ENCODE data around the gene YARS1. TPM values are rescaled to one million over a fixed set of nuclear protein-coding genes. Genes with fewer than 3 reads are reported as not detected.

Gene YARS1
- total and polyA plus RNA-seq, 4 donors = 20.4 to 76.1 (median 47.0) TPM

DNA sequence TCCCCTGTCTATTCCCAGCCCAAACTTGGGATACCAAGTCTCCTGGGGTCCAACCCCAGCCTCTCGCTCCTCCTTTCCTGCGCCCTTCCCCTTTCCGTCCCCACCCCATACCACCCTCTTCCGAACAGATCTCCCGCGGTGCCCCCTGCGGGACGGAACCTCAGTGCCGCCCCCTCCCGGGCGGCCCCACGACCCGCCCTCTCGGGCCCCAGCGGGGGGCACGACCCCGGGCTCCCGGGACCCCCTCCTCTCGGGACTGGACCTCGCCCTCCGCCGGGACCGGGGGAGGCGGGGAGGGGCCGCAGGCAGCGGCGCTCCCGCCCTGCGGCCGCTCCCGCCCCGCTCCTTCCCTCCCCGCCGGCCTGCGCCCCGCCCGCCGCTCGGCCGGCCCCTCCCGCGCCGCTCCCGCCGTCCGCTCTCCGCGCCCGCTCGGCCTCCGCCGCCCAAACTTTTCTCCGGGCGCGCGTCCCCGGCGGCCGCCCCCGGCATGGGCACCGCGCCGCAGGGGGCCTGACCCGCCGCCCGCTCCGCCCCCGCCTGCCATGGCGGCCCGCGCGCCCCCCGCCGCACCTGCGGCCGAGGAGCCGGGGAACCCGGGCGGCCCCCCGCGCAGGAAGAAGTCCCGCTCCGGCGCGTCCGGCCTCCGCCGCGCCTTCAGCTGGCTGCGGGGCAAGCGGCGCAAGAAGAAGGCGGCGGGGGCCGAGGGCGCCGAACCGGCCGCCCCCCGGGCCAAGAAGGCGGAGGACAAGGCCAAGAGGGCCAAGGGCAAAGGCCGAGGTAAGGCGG is 75.6 kb downstream of the YARS1 start:
- DNase-seq (peak in 1 of 2 donors; percentile 79), ATAC-seq (ENCODE audit: low FRiP score) (peak; percentile 50)
- H3K27ac ChIP-seq (ENCODE audit: low read depth in 1 of 2, low read length in 2 of 2) = peak overlapping the region in 1 of 2 donors; percentile 25
- WGBS, 2 donors = 0 to 1% methylated on average over 48 to 103 of the region's 103 CpGs
- no peaks in the 10 kb centered on the region for H3K9me3 ChIP-seq (ENCODE audit: control insufficient read depth, low read length)
- peak overlapping the region; percentile 71 to 87 for H3K4me3 ChIP-seq (ENCODE audit: low read length in 2 of 2)
- H3K36me3 ChIP-seq (ENCODE audit: control insufficient read depth in 1 of 2, insufficient read depth in 2 of 2, low read length in 1 of 2) = no peaks in the 10 kb centered on the region
- no peaks in the 10 kb centered on the region for H3K4me1 ChIP-seq (ENCODE audit: control insufficient read depth in 1 of 2, insufficient read depth in 2 of 2, low read length in 2 of 2)
- no peaks in the 10 kb centered on the region for H3K27me3 ChIP-seq (ENCODE audit: control insufficient read depth in 1 of 2, insufficient read depth in 2 of 2, low read length in 1 of 2)
- intact Hi-C loops (cut with DNase I) = loop anchor here in 1 of 2 donors (5.0 kb wide), 1 partner anchor 39 kb away; the partner anchor contains the start of gene SYNC

DNA sequence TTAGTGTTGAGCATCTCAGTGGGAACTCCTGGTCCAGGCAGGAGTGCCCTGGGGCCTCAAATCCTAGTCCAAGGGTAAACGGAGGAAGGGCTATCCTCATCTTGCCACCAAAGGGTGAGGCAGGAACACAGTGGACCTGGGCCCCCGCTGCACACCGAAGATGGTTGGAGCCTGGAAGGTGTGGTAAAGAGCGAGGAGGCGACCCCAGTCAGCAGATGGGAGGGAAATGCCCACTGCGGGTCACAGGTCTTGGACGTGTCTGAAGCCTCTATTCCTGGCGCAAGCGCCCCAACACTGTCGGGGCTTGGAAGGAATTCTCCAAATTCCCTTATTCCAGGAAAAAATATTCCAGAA is 76.1 kb downstream of the YARS1 start:
- ATAC-seq (ENCODE audit: low FRiP score) = no peak
- H3K9me3 ChIP-seq (ENCODE audit: control insufficient read depth, low read length) = no peaks in the 10 kb centered on the region
- intact Hi-C loops (cut with DNase I) = loop anchor here in 1 of 2 donors (5.0 kb wide), 1 partner anchor 39 kb away; the partner anchor contains the start of gene SYNC
- no peaks in the 10 kb centered on the region for H3K4me1 ChIP-seq (ENCODE audit: control insufficient read depth in 1 of 2, insufficient read depth in 2 of 2, low read length in 2 of 2)
- DNase-seq = no peak
- H3K4me3 ChIP-seq (ENCODE audit: low read length in 2 of 2) = peak overlapping the region; percentile 71 to 87
- WGBS, 2 donors = 18 to 22% methylated on average over 10 of the region's 10 CpGs
- H3K27ac ChIP-seq (ENCODE audit: low read depth in 1 of 2, low read length in 2 of 2) = no peak overlapping the region
- H3K27me3 ChIP-seq (ENCODE audit: control insufficient read depth in 1 of 2, insufficient read depth in 2 of 2, low read length in 1 of 2) = no peaks in the 10 kb centered on the region
- no peaks in the 10 kb centered on the region for H3K36me3 ChIP-seq (ENCODE audit: control insufficient read depth in 1 of 2, insufficient read depth in 2 of 2, low read length in 1 of 2)

GRCh38 chr1:32736812-32737791 is 80.1 kb downstream of the YARS1 start:
- H3K27me3 ChIP-seq (ENCODE audit: control insufficient read depth in 1 of 2, insufficient read depth in 2 of 2, low read length in 1 of 2) = no peaks in the 10 kb centered on the region
- no peaks in the 10 kb centered on the region for H3K4me1 ChIP-seq (ENCODE audit: control insufficient read depth in 1 of 2, insufficient read depth in 2 of 2, low read length in 2 of 2)
- no peak overlapping the region for H3K4me3 ChIP-seq (ENCODE audit: low read length in 2 of 2)
- ATAC-seq (ENCODE audit: low FRiP score) (no peak), DNase-seq (no peak)
- intact Hi-C loops (cut with DNase I) = no loop called here
- 91 to 92% methylated on average over 7 of the region's 7 CpGs for whole genome bisulfite sequencing, 2 donors
- no peaks in the 10 kb centered on the region for H3K9me3 ChIP-seq (ENCODE audit: control insufficient read depth, low read length)
- H3K36me3 ChIP-seq (ENCODE audit: control insufficient read depth in 1 of 2, insufficient read depth in 2 of 2, low read length in 1 of 2) = no peaks in the 10 kb centered on the region
- no peak overlapping the region for H3K27ac ChIP-seq (ENCODE audit: low read depth in 1 of 2, low read length in 2 of 2)

DNA sequence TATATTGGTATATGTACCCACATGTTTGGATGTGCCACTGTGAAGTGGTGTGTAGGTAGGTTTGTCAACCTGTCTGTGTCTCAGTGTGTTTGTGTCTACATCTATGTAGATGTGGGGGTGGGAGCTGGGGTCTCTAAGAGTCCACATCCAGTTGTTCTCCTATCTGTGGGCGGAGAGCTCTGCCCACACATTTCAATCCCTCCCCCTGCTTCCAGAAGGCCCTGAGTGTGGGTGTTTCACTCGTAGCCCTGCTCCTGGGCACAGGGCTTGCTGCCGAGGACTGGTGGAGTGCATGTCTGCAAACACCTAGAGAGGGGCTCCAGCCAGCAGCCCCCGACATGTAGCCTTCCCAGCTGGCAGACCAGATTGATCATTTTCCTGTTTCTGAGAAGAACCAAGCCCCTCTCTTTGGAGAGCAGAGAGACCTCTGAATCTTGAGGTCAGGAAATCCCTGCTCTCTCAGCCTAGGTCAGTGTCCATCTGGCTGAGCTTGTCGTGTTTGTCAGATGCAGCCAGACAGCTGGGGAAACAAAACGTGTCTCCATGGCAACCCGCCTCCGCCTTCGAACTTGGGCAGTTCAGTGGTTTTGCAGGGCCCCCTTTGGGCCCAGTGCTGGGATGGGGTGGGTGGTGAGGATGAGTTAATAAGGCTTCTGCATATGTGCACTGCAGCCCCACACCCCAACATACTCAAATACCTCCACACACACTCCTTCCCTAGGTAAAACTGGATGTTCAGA is 83.4 kb downstream of the YARS1 start:
- no peak for ATAC-seq (ENCODE audit: low FRiP score)
- Histone ChIP-seq H3K27ac (ENCODE audit: low read depth in 1 of 2, low read length in 2 of 2) (no peak overlapping the region), H3K9me3 (ENCODE audit: control insufficient read depth, low read length) (no peaks in the 10 kb centered on the region), H3K36me3 (ENCODE audit: control insufficient read depth in 1 of 2, insufficient read depth in 2 of 2, low read length in 1 of 2) (no peaks in the 10 kb centered on the region), H3K27me3 (ENCODE audit: control insufficient read depth in 1 of 2, insufficient read depth in 2 of 2, low read length in 1 of 2) (no peaks in the 10 kb centered on the region), H3K4me1 (ENCODE audit: control insufficient read depth in 1 of 2, insufficient read depth in 2 of 2, low read length in 2 of 2) (no peaks in the 10 kb centered on the region), H3K4me3 (ENCODE audit: low read length in 2 of 2) (no peak overlapping the region)
- WGBS, 2 donors = 76% methylated on average over 9 of the region's 9 CpGs
- intact Hi-C loops (cut with DNase I) = no loop called here
- DNase-seq = no peak

- H3K9me3 ChIP-seq (ENCODE audit: control insufficient read depth, low read length) = no peaks in the 10 kb centered on the region
- intact Hi-C loops (cut with DNase I) = loop anchor here in 1 of 2 donors (2.0 kb wide), 1 partner anchor 49 kb away; no protein-coding TSS in a partner anchor
- no peaks in the 10 kb centered on the region for H3K4me1 ChIP-seq (ENCODE audit: control insufficient read depth in 1 of 2, insufficient read depth in 2 of 2, low read length in 2 of 2)
- WGBS, 2 donors = 84 to 90% methylated on average over 14 of the region's 14 CpGs
- no peaks in the 10 kb centered on the region for H3K36me3 ChIP-seq (ENCODE audit: control insufficient read depth in 1 of 2, insufficient read depth in 2 of 2, low read length in 1 of 2)
- H3K27me3 ChIP-seq (ENCODE audit: control insufficient read depth in 1 of 2, insufficient read depth in 2 of 2, low read length in 1 of 2) = no peaks in the 10 kb centered on the region
- H3K4me3 ChIP-seq (ENCODE audit: low read length in 2 of 2) = no peak overlapping the region
- no peak overlapping the region for H3K27ac ChIP-seq (ENCODE audit: low read depth in 1 of 2, low read length in 2 of 2)
- no peak for DNase-seq
- no peak for ATAC-seq (ENCODE audit: low FRiP score)
Observed at GRCh38 chr1:32729254-32730046, 87.7 kb downstream of the YARS1 start.

DNA sequence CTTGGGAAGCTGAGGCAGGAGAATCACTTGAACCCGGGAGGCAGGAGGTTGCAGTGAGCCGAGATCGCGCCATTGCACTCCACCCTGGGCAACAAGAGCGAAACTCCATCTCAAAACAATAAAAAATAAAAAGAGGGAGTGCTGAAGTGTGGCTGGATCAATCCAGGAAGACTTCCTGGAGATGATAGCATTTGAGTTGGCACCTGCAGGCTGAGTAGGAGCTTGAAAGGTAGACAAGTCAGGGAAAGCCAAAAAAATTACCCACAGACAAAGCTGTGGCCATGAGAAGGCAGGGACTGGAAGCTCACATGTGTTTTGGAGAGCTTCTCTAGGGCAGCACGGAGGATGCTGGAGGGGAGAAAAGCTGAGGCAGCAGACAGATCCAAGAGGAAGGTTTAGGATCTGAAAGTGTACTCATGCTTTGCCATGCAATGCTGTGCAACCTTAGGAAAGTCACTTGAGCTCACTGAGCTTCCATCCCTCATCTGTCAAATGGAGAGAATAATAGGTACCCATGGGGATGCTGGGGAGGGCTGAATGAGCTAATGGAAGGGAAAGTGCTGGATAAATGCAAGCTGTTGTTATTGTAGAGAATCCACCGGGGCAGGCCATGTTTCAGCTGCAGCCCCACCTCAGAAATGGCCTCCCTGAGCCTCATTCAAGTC is 88.6 kb downstream of the YARS1 start:
- WGBS, 2 donors = 82 to 90% methylated on average over 7 of the region's 7 CpGs
- no peak for DNase-seq
- H3K9me3 ChIP-seq (ENCODE audit: control insufficient read depth, low read length) = no peaks in the 10 kb centered on the region
- H3K36me3 ChIP-seq (ENCODE audit: control insufficient read depth in 1 of 2, insufficient read depth in 2 of 2, low read length in 1 of 2) = no peaks in the 10 kb centered on the region
- H3K4me1 ChIP-seq (ENCODE audit: control insufficient read depth in 1 of 2, insufficient read depth in 2 of 2, low read length in 2 of 2) = no peaks in the 10 kb centered on the region
- no peak overlapping the region for H3K4me3 ChIP-seq (ENCODE audit: low read length in 2 of 2)
- no peaks in the 10 kb centered on the region for H3K27me3 ChIP-seq (ENCODE audit: control insufficient read depth in 1 of 2, insufficient read depth in 2 of 2, low read length in 1 of 2)
- intact Hi-C loops (cut with DNase I) = no loop called here
- no peak for ATAC-seq (ENCODE audit: low FRiP score)
- no peak overlapping the region for H3K27ac ChIP-seq (ENCODE audit: low read depth in 1 of 2, low read length in 2 of 2)

GRCh38 chr1:32727876-32728275 is 89.3 kb downstream of the YARS1 start:
- H3K36me3 ChIP-seq (ENCODE audit: control insufficient read depth in 1 of 2, insufficient read depth in 2 of 2, low read length in 1 of 2) = no peaks in the 10 kb centered on the region
- H3K27ac ChIP-seq (ENCODE audit: low read depth in 1 of 2, low read length in 2 of 2) = no peak overlapping the region
- H3K4me1 ChIP-seq (ENCODE audit: control insufficient read depth in 1 of 2, insufficient read depth in 2 of 2, low read length in 2 of 2) = no peaks in the 10 kb centered on the region
- 96 to 100% methylated on average over 1 of the region's 1 CpG for WGBS, 2 donors
- DNase-seq = no peak
- H3K9me3 ChIP-seq (ENCODE audit: control insufficient read depth, low read length) = no peaks in the 10 kb centered on the region
- intact Hi-C loops (cut with DNase I) = no loop called here
- ATAC-seq (ENCODE audit: low FRiP score) = no peak
- H3K27me3 ChIP-seq (ENCODE audit: control insufficient read depth in 1 of 2, insufficient read depth in 2 of 2, low read length in 1 of 2) = no peaks in the 10 kb centered on the region
- no peak overlapping the region for H3K4me3 ChIP-seq (ENCODE audit: low read length in 2 of 2)

Data from aorta (tissue), 5 donors.